ENCODE data around the gene RFC4. TPM values are rescaled to one million over a fixed set of nuclear protein-coding genes. Genes with fewer than 3 reads are reported as not detected.
A peak's percentile ranks its signal among the peaks of the same experiment; 100 is the strongest.
"Not testable (repeated sequence)": the region's sequence is repeated elsewhere in the genome, so short reads cannot be mapped to it uniquely, and the experiment has no call there.

Gene RFC4
- total and polyA plus RNA-seq, 7 donors, result 8.7 to 30.3 (median 16.4) TPM

DNA sequence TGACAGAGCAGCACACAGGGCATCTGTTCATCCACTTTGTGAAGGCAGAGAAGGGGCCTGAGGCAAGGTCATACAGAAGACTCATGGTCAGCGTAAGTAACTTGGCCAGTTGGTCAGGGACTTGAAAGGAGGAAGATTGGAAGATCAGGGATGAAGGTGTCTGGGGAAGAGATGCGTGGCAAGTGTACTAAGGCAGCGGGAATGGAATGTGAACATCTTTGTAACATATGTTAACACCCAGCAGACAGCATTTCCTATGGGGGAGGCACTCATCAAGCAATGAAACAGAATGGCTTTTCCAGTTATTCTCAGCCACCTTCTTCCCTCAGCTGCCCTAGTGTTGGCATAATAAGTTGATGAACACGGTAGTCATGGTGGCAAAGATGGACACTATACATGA, 7.8 kb upstream of the RFC4 start:
- no peak overlapping the region for H3K27ac ChIP-seq
- DNase-seq, result no peak
- intact Hi-C loops (cut with DNase I), result no loop called here
- no peak for TF ChIP-seq POLR2A (IDR thresholded peaks at IDR 0.05)
- no peak for TF ChIP-seq EP300 (IDR thresholded peaks at IDR 0.05)
- no peak for TF ChIP-seq CTCF (IDR thresholded peaks at IDR 0.05)
- no peak for TF ChIP-seq POLR2AphosphoS5 (IDR thresholded peaks at IDR 0.05)
- H3K4me3 ChIP-seq, result no peak overlapping the region
- no peaks in the 10 kb centered on the region for H3K36me3 ChIP-seq
- H3K9me3 ChIP-seq, result no peaks in the 10 kb centered on the region
- H3K27me3 ChIP-seq, result peaks cover 0 to 12% (median 0%) of the 10 kb centered on the region in 3 donors
- H3K4me1 ChIP-seq, result no peaks in the 10 kb centered on the region
- WGBS, 2 donors, result 91 to 93% methylated on average over 4 of the region's 4 CpGs

DNA sequence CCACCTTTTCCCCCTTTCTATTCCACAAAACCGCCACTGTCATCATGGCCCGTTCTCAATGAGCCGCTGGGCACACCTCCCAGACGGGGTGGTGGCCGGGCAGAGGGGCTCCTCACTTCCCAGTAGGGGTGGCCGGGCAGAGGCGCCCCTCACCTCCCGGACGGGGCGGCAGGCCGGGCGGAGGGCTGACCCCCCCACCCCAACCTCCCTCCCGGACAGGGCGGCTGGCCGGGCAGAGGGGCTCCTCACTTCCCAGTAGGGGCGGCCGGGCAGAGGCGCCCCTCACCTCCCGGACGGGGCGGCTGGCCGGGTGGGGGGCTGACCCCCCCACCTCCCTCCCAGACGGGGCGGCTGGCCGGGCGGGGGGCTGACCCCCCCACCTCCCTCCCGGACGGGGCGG, 5.0 kb upstream of the RFC4 start:
- DNase-seq; intact Hi-C loops (cut with DNase I); H3K36me3 ChIP-seq; H3K4me1 ChIP-seq; H3K4me3 ChIP-seq; H3K9me3 ChIP-seq; H3K27ac ChIP-seq: not testable (repeated sequence)
- H3K27me3 ChIP-seq, result peaks cover 0 to 12% (median 0%) of the 10 kb centered on the region in 3 donors
- 96% methylated on average over 20 to 21 of the region's 29 CpGs for WGBS, 2 donors

DNA sequence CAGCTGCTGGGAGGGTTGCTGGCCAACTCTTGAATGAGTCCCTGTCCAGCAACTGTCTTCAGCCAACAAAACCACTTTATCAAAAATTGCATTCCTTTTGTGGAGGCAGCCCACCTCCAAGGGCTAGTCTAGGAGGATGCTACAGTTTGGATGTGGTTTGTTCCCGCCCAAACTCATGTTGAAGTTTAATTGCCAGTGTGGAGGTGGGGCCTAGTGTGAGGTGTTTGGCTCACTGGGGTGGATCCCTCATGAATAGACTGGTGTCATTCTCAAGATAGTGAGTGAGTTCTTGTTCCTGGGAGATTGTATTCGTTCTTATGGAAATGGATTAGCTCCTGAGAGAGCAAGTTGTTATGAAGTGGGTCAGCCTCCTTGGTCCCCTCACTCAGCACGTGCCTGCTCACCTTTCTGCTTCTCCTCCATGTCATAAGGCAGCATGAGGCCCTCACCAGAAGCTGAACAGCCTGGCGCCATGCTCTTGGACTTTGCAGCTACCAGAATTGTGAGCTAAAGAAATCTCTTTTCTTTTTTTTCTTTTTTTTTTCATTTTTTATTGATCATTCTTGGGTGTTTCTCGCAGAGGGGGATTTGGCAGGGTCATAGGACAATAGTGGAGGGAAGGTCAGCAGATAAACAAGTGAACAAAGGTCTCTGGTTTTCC, 4.2 kb upstream of the RFC4 start:
- Histone ChIP-seq H3K4me1 (peaks cover 0 to 11% (median 7%) of the 10 kb centered on the region in 4 donors), H3K4me3 (no peak overlapping the region), H3K36me3 (no peaks in the 10 kb centered on the region), H3K27me3 (peaks cover 0 to 12% (median 0%) of the 10 kb centered on the region in 3 donors), H3K27ac (no peak overlapping the region), H3K9me3 (no peaks in the 10 kb centered on the region)
- TF ChIP-seq POLR2AphosphoS5 (IDR thresholded peaks at IDR 0.05) (no peak), POLR2A (IDR thresholded peaks at IDR 0.05) (no peak), CTCF (IDR thresholded peaks at IDR 0.05) (no peak), EP300 (IDR thresholded peaks at IDR 0.05) (no peak)
- DNase-seq, result no peak
- WGBS, 2 donors, result 92 to 93% methylated on average over 5 of the region's 5 CpGs
- intact Hi-C loops (cut with DNase I), result no loop called here

DNA sequence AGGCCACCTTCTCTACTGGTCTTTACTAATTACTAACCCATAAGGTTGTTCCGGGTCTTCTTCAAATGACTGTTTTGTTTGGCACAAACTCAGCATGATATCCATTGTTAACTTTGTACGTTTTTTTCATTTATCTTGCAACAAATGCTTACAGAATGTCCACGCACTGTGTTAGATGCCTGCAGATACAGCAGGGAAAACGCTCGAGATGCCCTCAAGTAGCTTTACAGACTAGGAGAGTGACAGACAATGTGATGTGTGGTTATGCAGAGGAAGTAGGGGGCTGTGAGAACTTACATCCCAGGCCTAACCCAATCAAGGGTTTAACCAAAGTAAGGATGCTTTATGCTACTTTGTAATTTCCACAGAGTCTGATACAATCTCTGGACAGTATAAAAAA, 949 bp upstream of the RFC4 start:
- Histone ChIP-seq H3K9me3 (no peaks in the 10 kb centered on the region), H3K4me1 (peaks cover 0 to 17% (median 13%) of the 10 kb centered on the region in 4 donors), H3K4me3 (peak overlapping the region in 1 of 4 donors; percentile 65), H3K36me3 (peaks cover 0 to 13% (median 0%) of the 10 kb centered on the region in 4 donors), H3K27me3 (no peaks in the 10 kb centered on the region), H3K27ac (peak overlapping the region in 2 of 4 donors; percentile 83 to 92)
- intact Hi-C loops (cut with DNase I), result loop anchor here (2.0 kb wide), 1 partner anchor 20 kb away; no protein-coding TSS in a partner anchor
- no peak for DNase-seq
- WGBS, 2 donors, result 24 to 36% methylated on average over 5 of the region's 5 CpGs
- TF ChIP-seq POLR2AphosphoS5 (IDR thresholded peaks at IDR 0.05), result no peak

GRCh38 chr3:186803447-186803846, 2.8 kb downstream of the RFC4 start:
- intact Hi-C loops (cut with DNase I); H3K4me3 ChIP-seq; H3K27ac ChIP-seq; DNase-seq; H3K27me3 ChIP-seq; H3K9me3 ChIP-seq: not testable (repeated sequence)
- 89 to 93% methylated on average over 4 of the region's 4 CpGs for WGBS, 2 donors
- Histone ChIP-seq H3K36me3 (peaks cover 0 to 42% (median 0%) of the 10 kb centered on the region in 4 donors), H3K4me1 (peaks cover 0 to 17% (median 13%) of the 10 kb centered on the region in 4 donors)

DNA sequence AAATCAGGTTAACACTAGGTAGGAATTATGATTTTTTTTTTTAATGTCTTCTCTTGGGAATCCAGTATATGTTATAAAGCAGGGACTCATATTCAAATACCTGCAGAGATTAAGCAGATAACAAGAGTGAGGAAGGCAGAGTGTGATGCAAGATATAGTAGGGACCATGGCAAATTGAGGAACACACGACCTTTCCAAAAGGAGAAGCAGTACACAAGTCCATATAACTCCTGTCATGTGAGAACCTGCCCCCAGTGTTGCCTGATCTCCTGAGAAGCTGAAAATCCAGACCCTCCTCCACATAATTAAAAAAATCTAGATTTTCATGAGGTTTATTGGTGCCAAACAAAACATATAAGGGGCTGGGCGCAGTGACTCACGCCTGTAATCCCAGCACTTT, 3.6 kb downstream of the RFC4 start:
- H3K27ac ChIP-seq, result no peak overlapping the region
- H3K27me3 ChIP-seq, result no peaks in the 10 kb centered on the region
- TF ChIP-seq EP300 (IDR thresholded peaks at IDR 0.05), result no peak
- TF ChIP-seq CTCF (IDR thresholded peaks at IDR 0.05), result no peak
- TF ChIP-seq POLR2AphosphoS5 (IDR thresholded peaks at IDR 0.05), result no peak
- no peak for TF ChIP-seq POLR2A (IDR thresholded peaks at IDR 0.05)
- no peak for DNase-seq
- H3K36me3 ChIP-seq, result peaks cover 0 to 50% (median 0%) of the 10 kb centered on the region in 4 donors
- intact Hi-C loops (cut with DNase I), result no loop called here
- 78 to 92% methylated on average over 3 of the region's 3 CpGs for WGBS, 2 donors
- H3K9me3 ChIP-seq, result no peaks in the 10 kb centered on the region
- H3K4me1 ChIP-seq, result peaks cover 0 to 17% (median 13%) of the 10 kb centered on the region in 4 donors
- H3K4me3 ChIP-seq, result no peak overlapping the region
